ENCODE results near the gene TLL1.

TLL1 gene

GRCh38 chr4:165982934-165983333, 109.9 kb downstream of the TLL1 start:
- DNase-seq = no peak

GRCh38 chr4:165986956-165987698, 114.1 kb downstream of the TLL1 start:
- no peak for DNase-seq

DNA sequence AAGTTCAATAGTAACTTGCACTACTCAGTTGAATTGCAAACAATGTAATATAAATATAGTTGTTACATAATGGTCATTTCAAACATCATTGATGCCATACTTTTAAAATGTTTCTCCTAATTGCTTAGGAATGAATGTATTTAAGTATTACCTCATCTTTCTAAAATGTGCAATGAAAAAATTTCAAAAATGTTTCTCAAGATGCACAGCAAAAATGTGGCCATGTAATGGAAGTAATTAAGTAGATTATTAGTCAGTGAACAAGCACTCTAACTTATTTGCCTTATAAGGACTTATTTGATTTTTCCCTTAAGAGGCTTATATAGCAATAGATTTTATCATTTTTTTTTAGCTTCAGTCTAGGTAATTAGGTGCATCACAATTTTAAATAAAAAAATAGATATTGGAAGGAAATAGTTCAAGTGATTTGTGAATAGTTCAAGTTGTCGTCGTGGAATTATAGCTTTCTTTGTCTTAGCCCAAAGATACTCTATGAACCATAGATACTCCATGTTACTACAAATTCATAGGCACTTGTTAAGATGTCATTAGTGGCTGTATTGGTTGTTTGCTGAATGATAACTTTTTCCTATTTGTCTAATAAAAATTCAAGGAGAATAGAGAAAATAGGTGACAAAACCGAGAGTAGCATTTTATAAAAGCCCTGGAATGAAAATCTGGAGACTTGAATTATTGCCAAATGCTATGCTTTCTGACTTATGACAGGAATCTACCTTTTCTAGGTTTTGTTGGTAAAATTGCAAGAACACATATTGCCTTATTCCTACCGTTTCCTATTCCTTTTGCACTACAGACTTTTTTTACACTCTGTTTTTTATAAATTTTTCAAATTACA, 118.5 kb downstream of the TLL1 start:
- no peak for DNase-seq

DNA sequence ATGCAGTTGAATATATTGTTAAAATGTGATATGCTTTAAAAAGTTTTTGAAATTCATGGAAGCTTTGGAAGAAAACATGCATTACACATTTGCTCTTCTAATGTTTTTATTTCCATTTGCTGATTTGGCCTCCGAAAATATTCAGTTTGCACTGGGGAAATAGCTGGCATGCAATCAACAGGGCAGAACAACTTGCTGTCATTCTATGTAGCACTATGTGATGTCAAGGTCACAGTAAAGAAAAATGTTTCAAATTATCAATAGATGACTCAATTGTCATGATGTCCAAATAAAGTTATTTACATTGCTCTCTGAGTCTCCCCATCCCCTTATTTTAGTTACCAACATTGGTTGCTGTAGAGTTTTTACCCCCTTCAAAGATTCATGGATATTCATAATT, 119.2 kb downstream of the TLL1 start:
- DNase-seq = no peak

GRCh38 chr4:165994701-165995100, 121.7 kb downstream of the TLL1 start:
- DNase-seq = no peak

DNA sequence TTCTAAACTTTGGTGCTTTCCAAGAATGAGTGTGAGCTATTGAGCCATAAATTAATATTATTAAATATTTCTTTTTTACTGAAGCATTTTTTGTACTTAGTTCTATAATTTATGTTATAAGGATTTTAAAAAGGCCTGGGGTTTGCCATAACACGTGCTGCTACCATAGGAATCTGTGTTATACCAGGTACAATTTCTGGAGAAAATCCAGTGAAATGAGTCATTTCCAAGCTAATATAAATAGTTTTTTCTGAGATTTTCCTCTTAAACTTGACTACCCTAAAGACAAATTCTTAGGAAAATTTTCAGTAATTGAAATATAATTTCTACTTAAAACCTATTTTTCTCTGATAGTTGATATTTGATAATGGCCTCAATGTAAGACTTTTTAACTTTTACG, 130.8 kb downstream of the TLL1 start:
- no peak for DNase-seq

- DNase-seq = no peak
These were observed 133.2 kb downstream of the TLL1 start for GRCh38 chr4:166006217-166006616.

DNA sequence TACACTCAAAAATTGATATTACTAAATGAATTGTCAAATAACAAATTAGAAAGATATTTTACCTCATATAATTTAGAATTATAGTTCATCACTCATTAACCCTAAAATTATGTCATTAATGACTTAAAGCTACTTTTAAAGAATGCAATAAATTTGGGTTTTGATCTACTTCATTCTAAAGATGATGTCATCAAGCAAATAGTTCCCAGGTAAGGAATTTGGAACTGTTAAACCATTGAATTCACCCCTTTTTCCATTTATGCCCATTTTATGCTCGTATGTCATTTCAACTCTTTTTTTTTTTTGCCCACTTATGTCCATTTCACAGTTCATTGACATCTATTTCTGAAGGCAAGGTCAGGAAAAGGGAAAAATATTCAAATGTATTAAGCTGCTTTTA, 135.5 kb downstream of the TLL1 start:
- no peak for DNase-seq

DNA sequence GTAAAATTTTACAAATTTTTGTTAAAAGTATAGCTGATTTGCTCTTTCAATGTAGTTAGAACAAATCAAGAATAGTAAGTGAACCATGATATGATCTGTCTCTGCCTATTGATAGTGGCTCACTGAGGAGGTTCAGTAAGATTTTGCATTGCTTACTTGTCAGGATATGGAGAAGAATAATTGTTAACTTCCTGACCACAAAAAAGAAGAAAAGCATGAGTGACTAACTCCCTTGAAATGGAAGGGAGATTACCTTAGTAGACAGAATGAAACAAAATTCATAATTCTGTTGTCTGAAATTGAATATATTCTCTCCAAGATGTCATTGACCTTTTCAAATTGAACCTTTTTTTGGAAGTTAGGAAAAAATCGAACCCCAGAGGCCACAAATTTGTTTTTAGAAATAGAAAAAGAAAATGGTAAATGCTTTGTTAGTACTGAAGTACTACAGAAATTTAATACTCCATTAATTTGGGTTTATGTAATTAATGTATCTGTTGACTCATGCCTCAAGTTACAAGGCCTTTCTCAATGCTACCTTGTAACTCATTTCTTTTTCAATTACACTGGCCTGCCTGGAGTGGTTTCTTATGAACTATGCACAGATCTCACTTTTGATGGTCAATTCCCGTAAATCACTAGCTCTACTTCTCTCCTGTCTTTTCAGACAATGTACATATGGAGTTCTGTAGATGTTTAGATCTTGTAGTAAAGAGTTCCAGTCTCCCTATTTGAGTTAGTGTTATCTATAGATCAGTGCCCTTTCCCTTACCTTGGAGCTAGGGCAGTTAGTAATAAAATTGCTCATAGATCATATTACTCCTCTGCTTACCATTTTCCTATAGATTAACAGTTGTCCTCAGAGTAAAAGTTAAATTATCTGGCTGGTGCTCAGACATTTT, 139.3 kb downstream of the TLL1 start:
- no peak for DNase-seq

GRCh38 chr4:166014411-166014810, 141.4 kb downstream of the TLL1 start:
- no peak for DNase-seq

DNA sequence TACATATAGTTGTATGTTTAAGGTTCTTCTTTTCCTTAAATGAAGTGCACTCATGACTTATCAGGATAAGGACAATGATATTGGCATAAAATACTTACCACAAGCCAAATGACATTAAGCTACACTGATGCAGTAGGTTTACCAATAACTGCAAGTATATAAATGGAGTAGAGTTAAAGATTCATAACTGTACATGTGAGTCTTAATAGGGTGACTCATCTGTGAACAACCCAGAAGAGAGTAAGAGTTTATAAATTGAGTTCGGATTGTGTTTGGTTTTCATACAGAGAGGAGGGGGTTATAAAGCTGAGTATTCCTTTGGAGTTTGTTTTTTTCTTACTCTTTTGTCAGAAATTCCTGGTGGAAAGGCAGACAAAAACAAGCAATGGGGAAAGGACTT, 144.8 kb downstream of the TLL1 start:
- no peak for DNase-seq

- DNase-seq = no peak
These were observed 146.6 kb downstream of the TLL1 start for GRCh38 chr4:166019441-166020220.

- no peak for DNase-seq
These were observed 148.6 kb downstream of the TLL1 start for GRCh38 chr4:166021617-166022016.

DNA sequence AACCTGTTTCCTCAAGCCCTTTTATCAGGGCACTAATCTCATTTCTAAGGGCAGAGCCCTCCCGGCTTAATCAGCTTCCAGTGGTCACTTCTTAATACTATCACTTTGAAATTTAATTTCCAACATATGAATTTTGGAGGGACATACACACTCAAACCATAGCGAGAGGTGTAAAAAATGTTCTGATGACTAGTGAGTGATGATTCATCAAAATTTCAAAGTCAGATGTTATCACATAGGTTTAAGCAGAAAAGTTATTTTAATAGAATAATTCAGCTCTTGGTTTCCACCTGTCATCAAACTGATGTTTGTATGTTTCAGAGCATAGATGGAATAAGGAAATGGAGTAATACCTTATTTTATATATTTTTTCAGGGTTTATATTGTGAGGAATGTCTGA, 161.9 kb downstream of the TLL1 start:
- no peak for DNase-seq

- no peak for DNase-seq
These were observed 166.8 kb downstream of the TLL1 start for GRCh38 chr4:166039822-166040221.

GRCh38 chr4:166042510-166043055, 169.5 kb downstream of the TLL1 start:
- no peak for DNase-seq

DNA sequence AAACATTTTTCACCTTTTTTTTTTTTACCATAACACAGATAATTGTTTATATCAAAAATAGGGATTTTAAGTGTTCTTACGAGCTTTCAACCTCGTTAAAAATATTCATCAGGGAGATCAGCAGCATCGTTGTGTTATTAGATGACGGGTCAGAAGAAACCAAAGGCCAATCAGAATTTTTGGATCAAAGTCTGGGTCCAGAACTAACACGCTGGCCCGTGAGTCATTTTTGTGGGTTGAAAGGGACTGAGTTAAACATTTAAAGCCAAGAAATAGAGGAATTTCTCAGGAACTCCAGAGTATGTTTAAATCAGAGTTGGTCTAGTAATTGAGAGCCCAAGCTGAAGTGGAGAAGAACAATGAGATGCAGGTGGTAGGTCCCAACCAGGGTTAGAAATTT, 170.8 kb downstream of the TLL1 start:
- DNase-seq = no peak

GRCh38 chr4:166044871-166045270, 171.8 kb downstream of the TLL1 start:
- no peak for DNase-seq

DNA sequence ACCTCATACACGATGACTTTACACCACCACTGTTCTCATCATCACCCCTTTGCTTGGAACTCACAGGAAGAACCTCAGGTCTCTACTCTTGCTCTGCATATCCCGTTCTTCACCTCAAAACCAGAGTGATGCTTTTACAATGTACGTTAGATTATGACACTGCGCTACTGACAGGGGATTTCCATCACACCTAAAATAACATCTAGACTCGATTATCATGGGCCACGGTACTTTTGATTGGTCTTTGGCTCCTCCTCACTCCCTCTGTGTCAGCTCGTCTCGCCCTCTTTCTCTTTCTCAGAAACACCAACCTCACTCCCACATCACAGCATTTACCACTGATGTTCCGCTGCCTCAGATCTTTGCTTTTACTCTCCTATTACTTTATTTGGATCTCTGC, 172.4 kb downstream of the TLL1 start:
- no peak for DNase-seq

DNA sequence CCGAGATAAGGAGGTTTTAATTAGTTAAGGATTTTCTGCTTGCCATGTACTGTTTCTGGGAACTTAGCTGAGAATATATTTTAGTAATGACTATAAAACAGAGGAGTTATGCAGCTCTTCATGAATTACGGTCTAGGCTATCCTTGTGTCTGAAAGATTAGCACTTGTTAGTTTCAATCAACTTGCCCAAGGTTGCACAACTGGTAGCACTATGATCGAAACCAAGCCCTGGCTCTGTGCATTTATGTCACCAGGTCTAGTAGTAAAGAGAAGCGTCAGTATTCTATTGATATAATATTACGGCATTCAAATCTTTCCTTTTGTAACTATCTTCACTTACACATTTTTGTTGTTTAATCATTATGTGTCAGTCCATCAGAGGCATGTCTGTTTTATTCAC, 176.0 kb downstream of the TLL1 start:
- no peak for DNase-seq

- no peak for DNase-seq
These were observed 191.7 kb downstream of the TLL1 start for GRCh38 chr4:166064721-166065120.

DNA sequence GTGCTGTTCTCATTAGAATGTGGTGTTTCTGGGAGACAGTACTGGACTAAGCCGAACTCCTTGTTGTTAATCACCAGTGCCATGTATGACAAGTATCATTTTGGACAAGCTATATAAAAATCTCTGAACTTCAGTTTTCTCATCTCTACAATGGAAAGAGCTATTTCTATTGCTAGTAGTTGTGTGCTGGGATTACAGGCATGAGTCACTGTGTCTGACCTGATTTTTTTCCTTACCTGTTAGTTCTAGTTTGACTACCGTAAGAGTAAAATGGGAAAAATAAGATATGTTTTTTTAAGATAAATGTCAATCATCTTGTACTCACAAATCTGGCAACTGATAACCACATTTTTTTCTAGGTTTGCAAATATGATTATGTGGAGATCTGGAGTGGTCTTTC, 192.3 kb downstream of the TLL1 start:
- DNase-seq = no peak
